Ammon's horn (tissue), 1 donor: ENCODE results near the gene CHN1.

ENCODE experiments used
- DNase-seq: peaks from one replicate; pipeline ENCODE4 v3.0.0-alpha.2; 2016; ENCODE audit warnings: low spot score

The CHN1 gene

GRCh38 chr2:174924061-174924693 lies 81.0 kb downstream of the CHN1 start:
- DNase-seq, result no peak

- no peak for DNase-seq
Observed at GRCh38 chr2:174919947-174920595, 85.1 kb downstream of the CHN1 start.

DNA sequence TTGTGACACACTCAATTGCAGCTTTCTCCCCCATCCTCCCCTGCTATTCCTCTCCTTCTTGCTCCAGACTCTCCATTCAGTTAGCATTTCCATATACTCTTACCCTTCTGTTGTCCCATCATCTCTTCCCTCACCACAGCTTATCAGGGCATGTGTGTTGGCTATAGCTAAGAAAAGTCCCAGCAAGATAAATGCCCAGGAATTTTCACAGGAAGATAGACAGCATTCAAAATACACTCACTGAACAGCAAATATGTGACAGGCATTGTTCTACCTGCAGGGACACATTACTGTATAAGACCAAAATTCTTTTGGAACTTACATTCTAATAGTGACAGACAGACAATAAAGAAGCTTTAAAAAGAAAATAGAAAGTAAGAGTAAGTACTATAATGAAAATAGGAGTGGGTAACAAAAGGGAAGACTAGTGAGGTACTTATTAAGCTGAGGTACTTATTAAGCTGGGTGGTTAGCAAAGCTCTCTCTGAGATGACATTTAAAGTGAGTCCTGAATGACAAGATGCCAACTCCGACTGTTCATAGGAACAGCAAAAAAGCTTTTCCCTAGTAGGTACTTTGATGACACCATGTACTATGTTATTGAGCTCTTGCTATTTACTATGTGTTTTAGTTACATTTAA lies 86.2 kb downstream of the CHN1 start:
- DNase-seq, result no peak

GRCh38 chr2:174916270-174916930 lies 88.8 kb downstream of the CHN1 start:
- no peak for DNase-seq

- DNase-seq, result peak; percentile 15
Observed at GRCh38 chr2:174914853-174915760, 90.1 kb downstream of the CHN1 start.

- DNase-seq, result no peak
Observed at GRCh38 chr2:174908284-174908683, 96.9 kb downstream of the CHN1 start.

DNA sequence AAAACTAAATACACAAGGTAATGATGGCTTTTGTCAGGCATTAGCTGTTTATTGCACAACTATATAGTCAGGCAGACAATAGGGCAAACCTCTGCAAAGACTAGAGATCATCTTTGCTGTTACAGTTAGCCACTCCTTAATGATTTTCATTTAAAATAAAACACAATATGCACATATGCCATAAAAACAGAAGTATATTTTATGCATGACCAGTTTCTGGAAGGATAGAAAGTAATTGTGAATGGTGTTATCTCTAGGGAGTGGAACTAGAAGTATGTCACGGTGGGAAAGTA lies 102.0 kb downstream of the CHN1 start:
- no peak for DNase-seq

DNA sequence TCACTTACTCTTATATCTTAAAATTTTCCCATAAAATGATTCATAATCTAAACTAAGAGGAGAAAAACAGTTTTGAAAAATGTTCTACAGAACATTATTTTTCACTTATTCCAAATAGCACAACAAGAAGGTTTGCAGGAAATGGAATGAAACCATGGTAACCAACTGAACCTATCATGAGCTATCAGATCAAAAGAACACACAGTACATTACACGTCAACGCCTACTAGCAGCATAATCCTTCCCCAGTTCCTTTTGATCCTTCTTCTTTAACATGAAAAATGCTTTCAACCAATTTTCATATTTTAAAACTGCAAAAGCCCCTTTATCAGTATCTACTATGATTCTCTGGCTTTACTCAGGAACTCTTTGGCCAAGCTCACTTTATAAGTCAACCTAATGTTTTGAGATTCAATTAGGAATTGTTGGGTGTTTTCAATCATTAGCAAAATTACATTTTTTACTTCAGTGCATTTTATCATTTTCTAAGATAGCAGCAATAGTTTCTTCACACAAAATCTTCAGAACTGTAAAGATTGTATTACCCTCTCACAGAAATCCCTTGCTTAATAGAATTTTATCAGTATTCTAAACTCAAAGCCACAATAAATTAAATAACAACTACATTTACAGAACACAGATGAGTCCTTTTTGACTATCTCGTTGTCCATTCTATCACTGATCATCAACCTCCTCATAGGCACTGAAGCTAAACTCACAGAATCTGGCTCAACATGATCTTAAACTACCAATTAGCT lies 102.5 kb downstream of the CHN1 start:
- peak; percentile 74 for DNase-seq

DNA sequence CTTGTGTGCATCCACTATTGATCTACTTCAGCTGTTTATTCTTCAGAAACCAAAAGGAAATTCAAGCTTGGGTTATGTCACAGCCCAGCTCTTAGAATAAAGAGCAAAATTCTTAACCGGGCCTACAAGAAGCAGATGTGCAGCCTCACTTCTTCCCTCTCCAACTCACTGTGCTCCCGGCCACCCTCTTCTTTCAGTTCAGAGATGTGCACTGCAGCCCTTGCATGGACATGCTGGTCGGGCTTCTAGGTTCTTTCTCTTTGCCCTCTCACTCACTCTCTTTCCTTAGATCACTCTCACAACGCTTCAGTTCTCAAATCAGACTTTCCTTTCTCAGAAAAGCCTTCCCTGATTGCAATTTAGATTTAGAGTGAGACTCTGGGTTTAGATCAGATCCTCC lies 104.1 kb downstream of the CHN1 start:
- peak; percentile 23 for DNase-seq

- no peak for DNase-seq
Observed at GRCh38 chr2:174897286-174897685, 107.9 kb downstream of the CHN1 start.

- DNase-seq, result no peak
Observed at GRCh38 chr2:174893018-174893417, 112.2 kb downstream of the CHN1 start.

DNA sequence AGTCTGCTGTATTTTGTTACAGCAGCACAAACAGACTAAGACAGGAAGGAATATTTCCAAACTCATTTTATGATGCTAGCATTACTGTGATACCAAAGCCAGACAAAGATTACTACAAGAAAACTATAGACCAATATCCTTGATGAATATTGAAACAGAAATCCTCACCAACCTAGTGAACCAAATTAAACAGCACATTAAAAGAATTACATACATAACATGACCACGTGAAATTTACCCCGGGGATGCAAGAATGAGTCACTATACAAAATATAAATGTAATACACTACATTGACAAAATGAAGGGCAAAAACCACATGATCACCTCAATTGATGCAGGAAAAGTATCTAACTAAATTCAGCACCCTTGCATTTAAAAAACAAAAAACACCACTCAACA lies 112.6 kb downstream of the CHN1 start:
- no peak for DNase-seq

GRCh38 chr2:174888646-174889271 lies 116.4 kb downstream of the CHN1 start:
- no peak for DNase-seq

GRCh38 chr2:174888146-174888545 lies 117.0 kb downstream of the CHN1 start:
- DNase-seq, result no peak

DNA sequence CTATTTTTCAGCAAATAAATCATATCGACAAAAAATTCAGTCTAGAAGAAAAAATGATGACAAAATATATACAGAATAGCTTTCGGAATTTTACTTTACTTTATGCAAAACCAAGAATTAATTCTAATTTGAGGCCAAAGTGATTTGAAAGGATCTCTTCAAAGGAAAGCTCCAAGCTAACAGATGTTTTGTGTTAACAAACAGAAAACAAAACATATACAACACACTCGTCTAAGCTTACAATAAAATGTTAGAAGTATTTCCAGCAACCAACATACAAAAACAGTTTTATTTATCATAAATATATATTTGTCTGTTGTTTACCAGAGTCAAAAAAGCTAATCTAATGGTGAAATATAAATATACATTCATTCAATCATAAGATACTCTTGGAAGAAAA lies 122.8 kb downstream of the CHN1 start:
- no peak for DNase-seq

GRCh38 chr2:174881678-174882077 lies 123.5 kb downstream of the CHN1 start:
- no peak for DNase-seq

DNA sequence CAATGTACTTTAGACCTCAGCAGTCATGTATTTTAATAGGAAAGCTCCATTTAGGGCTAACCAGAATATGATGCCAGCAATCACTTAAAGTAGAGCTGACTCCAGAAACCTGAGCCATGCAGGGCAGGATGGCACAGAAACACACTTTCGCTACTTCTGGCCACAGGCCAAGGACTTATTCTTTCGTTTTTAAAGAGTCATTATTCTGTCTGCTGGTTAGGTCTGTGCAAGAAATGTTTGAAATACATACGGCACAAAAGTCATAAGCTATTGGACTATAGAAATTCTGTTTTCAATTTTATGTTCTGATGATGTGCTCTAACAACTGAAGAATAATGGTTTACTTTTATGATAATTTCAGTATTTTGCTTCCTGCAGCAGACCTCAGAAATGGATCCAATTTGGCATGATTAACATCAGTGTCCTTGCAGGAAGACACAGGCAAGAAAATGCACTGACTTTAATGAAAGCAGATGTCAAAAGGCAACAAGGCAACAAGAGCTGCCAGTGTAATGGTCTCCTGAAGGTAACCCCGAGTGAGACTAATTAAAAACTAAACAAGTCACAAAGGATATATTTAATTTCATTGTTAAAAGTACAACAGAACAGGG lies 126.5 kb downstream of the CHN1 start:
- DNase-seq, result no peak

GRCh38 chr2:174877751-174878150 lies 127.4 kb downstream of the CHN1 start:
- DNase-seq, result no peak

- DNase-seq, result no peak
Observed at GRCh38 chr2:174877301-174877700, 127.9 kb downstream of the CHN1 start.

DNA sequence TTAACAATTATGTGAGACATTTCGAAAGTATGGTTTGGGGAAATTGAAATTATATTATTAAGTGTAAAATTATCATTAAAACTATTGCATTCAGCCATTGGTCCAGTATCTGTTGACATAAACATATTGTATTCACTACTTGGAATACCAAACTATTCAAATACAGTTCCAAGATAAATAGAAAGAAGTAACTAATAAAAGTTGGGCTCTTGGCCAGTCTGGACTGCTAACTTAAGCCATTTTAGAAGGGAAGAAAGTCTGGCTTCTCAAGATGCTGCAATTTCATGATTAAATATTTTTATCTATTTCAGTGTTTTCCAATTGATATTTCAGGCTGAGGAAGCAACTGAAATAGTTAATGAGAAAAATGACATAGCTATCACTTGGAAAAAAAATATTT lies 131.1 kb downstream of the CHN1 start:
- DNase-seq, result no peak

DNA sequence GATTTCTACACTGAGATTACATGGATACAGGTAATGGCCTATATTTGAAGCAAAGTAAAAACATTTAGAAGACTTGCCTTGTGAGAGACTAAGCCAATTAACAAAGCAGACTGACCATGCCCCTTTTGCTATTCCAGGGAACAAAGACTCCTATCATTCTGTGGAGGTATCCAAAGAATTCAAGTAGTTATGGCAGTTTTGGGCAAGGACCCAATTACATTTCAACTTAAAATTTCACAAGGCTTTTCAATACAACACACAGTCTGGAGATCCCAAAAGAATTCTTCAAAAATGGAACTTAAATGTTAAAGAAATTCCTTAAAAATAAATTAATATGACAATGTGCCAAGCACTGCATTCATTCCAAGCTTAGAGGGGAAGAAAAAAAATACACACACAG lies 131.7 kb downstream of the CHN1 start:
- no peak for DNase-seq
